ENCODE results near the gene PRDM1.

The PRDM1 gene

DNA sequence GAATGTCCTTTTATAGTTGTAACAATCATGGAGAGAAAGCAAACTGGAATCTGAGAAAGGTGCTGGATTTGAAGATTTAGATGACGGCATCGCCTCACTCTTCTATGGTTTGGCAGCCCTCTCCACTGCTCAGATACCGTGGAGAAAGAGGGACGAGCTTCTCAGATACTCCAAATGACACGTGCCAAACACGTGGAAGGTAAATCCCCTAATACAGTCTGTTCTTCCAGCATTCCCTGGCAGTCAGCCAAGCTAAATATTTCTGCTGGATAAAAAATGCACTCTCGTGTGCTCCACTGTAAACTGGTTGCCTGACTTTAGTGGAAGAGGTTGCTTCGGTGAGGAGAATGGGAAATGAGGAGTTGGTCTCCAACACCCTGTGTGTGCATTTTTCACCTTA, 16.7 kb upstream of the PRDM1 start:
- TF ChIP-seq, protein P1, sequence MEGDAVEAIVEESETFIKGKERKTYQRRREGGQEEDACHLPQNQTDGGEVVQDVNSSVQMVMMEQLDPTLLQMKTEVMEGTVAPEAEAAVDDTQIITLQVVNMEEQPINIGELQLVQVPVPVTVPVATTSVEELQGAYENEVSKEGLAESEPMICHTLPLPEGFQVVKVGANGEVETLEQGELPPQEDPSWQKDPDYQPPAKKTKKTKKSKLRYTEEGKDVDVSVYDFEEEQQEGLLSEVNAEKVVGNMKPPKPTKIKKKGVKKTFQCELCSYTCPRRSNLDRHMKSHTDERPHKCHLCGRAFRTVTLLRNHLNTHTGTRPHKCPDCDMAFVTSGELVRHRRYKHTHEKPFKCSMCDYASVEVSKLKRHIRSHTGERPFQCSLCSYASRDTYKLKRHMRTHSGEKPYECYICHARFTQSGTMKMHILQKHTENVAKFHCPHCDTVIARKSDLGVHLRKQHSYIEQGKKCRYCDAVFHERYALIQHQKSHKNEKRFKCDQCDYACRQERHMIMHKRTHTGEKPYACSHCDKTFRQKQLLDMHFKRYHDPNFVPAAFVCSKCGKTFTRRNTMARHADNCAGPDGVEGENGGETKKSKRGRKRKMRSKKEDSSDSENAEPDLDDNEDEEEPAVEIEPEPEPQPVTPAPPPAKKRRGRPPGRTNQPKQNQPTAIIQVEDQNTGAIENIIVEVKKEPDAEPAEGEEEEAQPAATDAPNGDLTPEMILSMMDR (IDR thresholded peaks at IDR 0.05; ENCODE audit: insufficient read depth, low read depth, low read length, missing control alignments): no peak
- no peak overlapping the region for H3K4me3 ChIP-seq (ENCODE audit: low read length)
- peak; percentile 84 for DNase-seq (ENCODE audit: low read depth)

DNA sequence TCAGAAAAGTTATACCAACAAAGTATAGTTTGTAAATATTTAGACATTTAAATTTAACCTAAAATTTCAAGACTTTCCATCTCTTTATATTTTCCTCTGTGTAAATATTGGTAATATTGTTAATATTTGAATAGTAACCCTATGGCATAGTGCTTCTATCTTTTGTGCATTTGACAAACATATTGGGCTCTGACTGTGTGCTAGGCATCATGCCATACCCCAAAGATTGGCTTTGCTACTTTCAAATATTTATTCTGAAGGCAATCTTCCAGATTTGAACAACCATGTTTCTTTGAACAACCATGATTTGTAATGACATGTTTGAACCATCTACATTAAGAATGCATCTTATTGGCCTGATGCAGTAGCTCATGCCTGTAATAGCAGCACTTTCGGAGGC, 15.5 kb upstream of the PRDM1 start:
- TF ChIP-seq, protein P1 (IDR thresholded peaks at IDR 0.05; ENCODE audit: insufficient read depth, low read depth, low read length, missing control alignments): no peak
- H3K4me3 ChIP-seq (ENCODE audit: low read length): no peak overlapping the region
- no peak for DNase-seq (ENCODE audit: low read depth)

DNA sequence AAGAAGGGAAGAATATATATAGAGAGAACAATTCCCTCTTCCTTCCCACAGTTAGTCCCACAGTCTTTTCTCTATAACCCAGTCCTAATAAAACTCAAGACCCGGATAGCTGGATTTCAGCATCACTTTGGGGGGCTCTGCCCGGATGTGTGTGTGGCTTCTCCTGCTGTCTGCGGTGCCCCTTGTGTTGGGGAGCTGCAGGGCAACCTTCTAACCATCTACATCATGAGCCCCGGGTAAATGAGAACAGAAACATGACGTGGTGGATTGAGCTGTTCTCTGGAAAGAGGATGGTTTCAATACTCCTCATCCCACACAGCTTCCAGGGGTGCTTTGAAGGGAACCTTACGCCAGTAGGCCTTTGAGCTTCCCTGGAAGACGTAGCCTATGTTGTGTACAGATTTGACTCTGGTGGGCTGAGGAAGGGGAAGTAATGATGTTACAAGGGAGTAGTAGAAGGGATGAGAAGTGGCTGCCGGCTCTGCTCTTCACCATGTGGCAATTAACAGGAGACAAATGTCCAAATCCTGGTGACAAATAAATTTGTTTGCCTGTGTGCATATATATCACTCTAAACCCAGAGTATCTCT, 13.5 kb upstream of the PRDM1 start:
- TF ChIP-seq, protein P1 (IDR thresholded peaks at IDR 0.05; ENCODE audit: insufficient read depth, low read depth, low read length, missing control alignments): no peak
- no peak for DNase-seq (ENCODE audit: low read depth)

DNA sequence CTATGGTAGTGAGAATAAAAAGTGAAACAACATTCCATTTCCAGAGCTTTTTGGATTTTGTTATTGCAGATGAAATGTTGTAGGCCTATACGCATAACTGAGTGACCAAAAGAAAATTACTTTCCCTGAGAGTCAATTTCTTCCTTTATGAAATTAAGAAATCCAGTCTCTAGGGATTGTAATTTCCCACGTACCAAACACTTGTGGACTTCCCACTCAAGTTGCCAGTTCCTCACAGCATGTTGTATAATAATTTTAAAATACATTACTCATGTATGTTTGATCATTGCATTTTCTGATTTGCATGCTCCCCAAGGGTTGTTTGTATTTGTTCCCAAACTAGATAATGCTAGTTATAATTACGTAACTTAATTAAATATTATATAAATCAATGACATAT, 12.0 kb upstream of the PRDM1 start:
- no peak overlapping the region for H3K4me3 ChIP-seq (ENCODE audit: low read length)
- no peak for DNase-seq (ENCODE audit: low read depth)

More for the DNA sequence above, 13.5 kb upstream of the PRDM1 start:
- H3K4me3 ChIP-seq (ENCODE audit: low read length): no peak overlapping the region

DNA sequence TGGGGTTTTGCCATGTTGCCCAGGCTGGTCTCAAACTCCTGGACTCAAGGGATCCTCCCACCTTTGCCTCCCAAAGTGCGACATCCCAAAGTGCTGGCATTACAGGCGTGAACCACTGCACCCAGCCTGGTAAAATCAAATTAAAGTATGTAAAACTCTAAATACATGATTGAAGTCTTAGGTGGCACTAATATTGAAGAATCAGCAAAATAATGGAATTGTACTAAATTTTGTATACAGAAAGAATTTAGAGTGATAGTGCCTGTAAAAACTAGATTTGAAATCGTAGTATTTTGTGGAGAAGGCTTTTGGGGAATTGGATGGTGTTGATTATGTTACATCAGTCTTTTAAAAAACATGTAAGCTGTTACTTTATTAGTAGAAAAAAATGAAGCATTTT, 10.0 kb upstream of the PRDM1 start:
- TF ChIP-seq, protein P1 (IDR thresholded peaks at IDR 0.05; ENCODE audit: insufficient read depth, low read depth, low read length, missing control alignments): no peak
- DNase-seq (ENCODE audit: low read depth): no peak
- H3K4me3 ChIP-seq (ENCODE audit: low read length): no peak overlapping the region

More for the DNA sequence above, 12.0 kb upstream of the PRDM1 start:
- TF ChIP-seq, protein P1 (IDR thresholded peaks at IDR 0.05; ENCODE audit: insufficient read depth, low read depth, low read length, missing control alignments): no peak

DNA sequence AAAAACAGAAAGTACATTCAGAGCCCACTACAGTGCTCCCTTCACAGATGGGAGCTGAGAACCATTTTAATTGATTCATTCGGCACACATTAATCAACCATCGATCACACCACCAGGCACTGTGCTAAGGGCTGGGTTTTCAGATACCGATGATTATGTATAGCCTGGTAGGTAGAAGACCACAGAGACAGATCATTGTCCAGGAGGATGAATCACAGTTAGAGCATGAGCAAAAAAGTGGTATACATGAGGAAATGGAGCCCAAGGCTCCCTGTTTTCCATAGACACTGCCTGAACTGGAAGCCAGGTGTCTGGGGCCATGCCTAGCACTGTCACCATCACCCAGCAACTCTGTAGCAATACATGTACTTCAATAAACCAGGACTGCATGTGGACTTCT, 9.0 kb upstream of the PRDM1 start:
- TF ChIP-seq, protein P1 (IDR thresholded peaks at IDR 0.05; ENCODE audit: insufficient read depth, low read depth, low read length, missing control alignments): no peak
- DNase-seq (ENCODE audit: low read depth): peak; percentile 54
- no peak overlapping the region for H3K4me3 ChIP-seq (ENCODE audit: low read length)

DNA sequence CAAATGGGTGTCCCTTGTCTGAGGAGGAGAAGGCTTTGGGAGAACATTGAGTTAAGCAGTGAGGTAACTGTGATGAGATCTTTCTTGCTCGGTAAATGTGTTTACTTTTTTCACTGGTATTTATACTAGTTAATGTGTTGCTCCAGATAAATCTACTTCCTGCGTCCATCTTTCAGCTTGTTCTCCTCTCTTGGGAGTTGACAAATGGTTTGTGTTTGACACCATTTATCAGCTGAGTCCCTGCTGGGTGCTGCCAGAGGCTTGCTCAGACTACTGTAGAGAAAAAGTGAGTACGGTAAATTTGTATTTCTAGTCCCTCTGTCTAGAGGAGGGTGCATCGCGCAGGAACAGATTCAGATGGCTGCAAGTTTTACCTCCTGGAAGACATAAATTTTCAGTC, 8.3 kb upstream of the PRDM1 start:
- H3K4me3 ChIP-seq (ENCODE audit: low read length): no peak overlapping the region
- TF ChIP-seq, protein P1 (IDR thresholded peaks at IDR 0.05; ENCODE audit: insufficient read depth, low read depth, low read length, missing control alignments): no peak

More for the DNA sequence above, 8.3 kb upstream of the PRDM1 start:
- no peak for DNase-seq (ENCODE audit: low read depth)
